NCI-H1105 treated with DMSO at 0.1 percent for 48 hours (cell line): Measurements from ENCODE around the gene EVA1B.

Source experiments
- DNase-seq: peaks from one replicate; lab custom pipeline; 2025; lab: John Stamatoyannopoulos, UW

The EVA1B gene

GRCh38 chr1:36323636-36324352, at the start of gene EVA1B:
TSS of gene EVA1B (minus strand) at chr1:36323645. CDS start at chr1:36323037, 608 bp downstream.
- peak; percentile 12 for DNase-seq

- DNase-seq: no peak
Observed at GRCh38 chr1:36372617-36373016, 49.2 kb upstream of the EVA1B start.

GRCh38 chr1:36369061-36369861, 45.8 kb upstream of the EVA1B start:
- DNase-seq: peak; percentile 67

- no peak for DNase-seq
Observed at GRCh38 chr1:36367798-36368197, 44.4 kb upstream of the EVA1B start.

GRCh38 chr1:36367066-36367465, 43.6 kb upstream of the EVA1B start:
- DNase-seq: no peak

GRCh38 chr1:36366091-36366661, 42.7 kb upstream of the EVA1B start:
- DNase-seq: no peak

- no peak for DNase-seq
Observed at GRCh38 chr1:36365381-36365780, 41.9 kb upstream of the EVA1B start.

- no peak for DNase-seq
Observed at GRCh38 chr1:36359911-36360550, 36.6 kb upstream of the EVA1B start.

GRCh38 chr1:36359383-36359782, 35.9 kb upstream of the EVA1B start:
- no peak for DNase-seq

- DNase-seq: no peak
Observed at GRCh38 chr1:36358514-36359084, 35.2 kb upstream of the EVA1B start.

- DNase-seq: no peak
Observed at GRCh38 chr1:36355811-36356210, 32.4 kb upstream of the EVA1B start.

GRCh38 chr1:36354486-36354885, 31.0 kb upstream of the EVA1B start:
- no peak for DNase-seq

- DNase-seq: no peak
Observed at GRCh38 chr1:36352910-36353878, 29.7 kb upstream of the EVA1B start.

GRCh38 chr1:36352125-36352909, 28.9 kb upstream of the EVA1B start:
- no peak for DNase-seq

GRCh38 chr1:36351227-36351977, 28.0 kb upstream of the EVA1B start:
- DNase-seq: no peak

- no peak for DNase-seq
Observed at GRCh38 chr1:36350659-36351226, 27.3 kb upstream of the EVA1B start.

- DNase-seq: no peak
Observed at GRCh38 chr1:36349839-36350238, 26.4 kb upstream of the EVA1B start.

- DNase-seq: no peak
Observed at GRCh38 chr1:36349241-36349671, 25.8 kb upstream of the EVA1B start.

- DNase-seq: no peak
Observed at GRCh38 chr1:36346741-36347370, 23.4 kb upstream of the EVA1B start.
